PC-3 (cell line): ENCODE results near the gene PLEKHH1.

Experiments used
- CTCF ChIP-seq: fragments of 300-600 bp; sonication (generic); conservative IDR thresholded peaks from 2 replicates; pipeline ENCODE4 v1.5.1; 2017; ENCODE audit warnings: antibody characterized with exemption, low read depth, mild to moderate bottlenecking, low read length
- EZH2 ChIP-seq: fragments of 300-600 bp; sonication (generic); IDR thresholded peaks from one replicate; pipeline ENCODE4 v1.6.1; 2017; ENCODE audit warnings: antibody characterized with exemption, mild to moderate bottlenecking, low read length; ENCODE audit not compliant: unreplicated experiment
- EZH2phosphoT487 ChIP-seq: fragments of 300-600 bp; sonication (generic); IDR thresholded peaks from 2 replicates; pipeline ENCODE4 v1.6.1; 2018; ENCODE audit warnings: mild to moderate bottlenecking, antibody characterized with exemption, low read length, borderline replicate concordance

- no peak for TF ChIP-seq EZH2
- TF ChIP-seq CTCF = no peak
- TF ChIP-seq EZH2phosphoT487 = no peak
These were observed 18.3 kb upstream of the PLEKHH1 start for GRCh38 chr14:67514650-67515385.
